Smooth muscle cell (in vitro differentiated cells): Measurements from ENCODE around the gene SLC35F1. TPM values are rescaled to one million over a fixed set of nuclear protein-coding genes. Genes with fewer than 3 reads are reported as not detected.

Source experiments
- DNase-seq: peaks from one replicate; lab custom pipeline; 2025; ENCODE audit not compliant: unreplicated experiment; lab: John Stamatoyannopoulos, UW
- H2AFZ ChIP-seq: fragments of 200-600 bp; sonication (generic); 2 replicates; pipeline ENCODE4 v1.6.0; 2016; ENCODE audit warnings: antibody characterized with exemption, low read depth, mild to moderate bottlenecking
- H3F3A ChIP-seq: fragments of 200-600 bp; sonication (generic); 2 replicates; pipeline ENCODE4 v1.6.0; 2017; ENCODE audit warnings: antibody characterized with exemption, low read depth
- H3K27ac ChIP-seq: fragments of 200-600 bp; sonication (generic); 2 replicates; pipeline ENCODE4 v1.5.1; 2016; ENCODE audit warnings: low read depth, mild to moderate bottlenecking
- H3K27me3 ChIP-seq: fragments of 200-600 bp; sonication (generic); 2 replicates; pipeline ENCODE4 v1.6.1; 2016; ENCODE audit warnings: low read depth, mild to moderate bottlenecking
- H3K36me3 ChIP-seq: fragments of 200-600 bp; sonication (generic); 2 replicates; pipeline ENCODE4 v1.5.1; 2016; ENCODE audit warnings: low read depth
- H3K4me1 ChIP-seq: fragments of 200-600 bp; sonication (generic); 2 replicates; pipeline ENCODE4 v1.5.1; 2016; ENCODE audit warnings: low read depth
- H3K4me2 ChIP-seq: fragments of 200-600 bp; sonication (generic); 2 replicates; pipeline ENCODE4 v1.6.0; 2016; ENCODE audit warnings: mild to moderate bottlenecking
- H3K4me3 ChIP-seq: fragments of 200-600 bp; sonication (generic); 2 replicates; pipeline ENCODE4 v1.5.1; 2016; ENCODE audit warnings: mild to moderate bottlenecking
- H3K79me2 ChIP-seq: fragments of 200-600 bp; sonication (generic); 2 replicates; pipeline ENCODE4 v1.6.0; 2016; ENCODE audit warnings: low read depth, mild to moderate bottlenecking
- H3K9ac ChIP-seq: fragments of 200-600 bp; sonication (generic); 2 replicates; pipeline ENCODE4 v1.6.0; 2016; ENCODE audit warnings: low read depth
- H3K9me3 ChIP-seq: fragments of 200-600 bp; sonication (generic); replicated peaks from 2 replicates; pipeline ENCODE4 v1.5.1; 2016; ENCODE audit warnings: low read depth
- H4K20me1 ChIP-seq: fragments of 200-600 bp; sonication (generic); 2 replicates; pipeline ENCODE4 v1.6.0; 2016; ENCODE audit warnings: low read depth
- CTCF ChIP-seq: fragments of 200-600 bp; sonication (generic); IDR thresholded peaks from 2 replicates; pipeline ENCODE4 v1.5.1; 2017; ENCODE audit warnings: borderline replicate concordance, mild to moderate bottlenecking, antibody characterized with exemption; ENCODE audit not compliant: insufficient read depth, poor library complexity, severe bottlenecking
- polyA plus RNA-seq: library from polyadenylated mRNA; unstranded; fragments of >200 nt; fragmentation: Nextera tagmentation; extraction: Ambion mirVana; gene quantifications from 2 replicates; pipeline ENCODE4 v1.2.1, GENCODE V29; 2016
- total RNA-seq: library from RNA; depleted of rRNA; stranded (reverse); fragments of >200 nt; gene quantifications from 2 replicates; pipeline ENCODE4 v1.2.3, GENCODE V29; 2014

SLC35F1 gene
- total and polyA plus RNA-seq, 2 experiments from 2014 or later: 0.05 to 0.09 TPM

GRCh38 chr6:118356686-118357085, 449.6 kb downstream of the SLC35F1 start:
- Histone ChIP-seq H3K4me1 (no peaks in the 10 kb centered on the region), H3K4me2 (no peak overlapping the region), H3K9me3 (no peaks in the 10 kb centered on the region), H3F3A (no peaks in the 10 kb centered on the region), H4K20me1 (no peaks in the 10 kb centered on the region), H2AFZ (no peak overlapping the region), H3K79me2 (no peaks in the 10 kb centered on the region), H3K9ac (no peak overlapping the region), H3K4me3 (no peak overlapping the region), H3K27ac (no peak overlapping the region), H3K27me3 (no peaks in the 10 kb centered on the region), H3K36me3 (no peaks in the 10 kb centered on the region)
- TF ChIP-seq CTCF: no peak
- no peak for DNase-seq

Other genes with a start within 250 kb of the SLC35F1 start
- 35.4 and 38.9 TPM in 2 replicates for gene NUS1, start 231.8 kb upstream of the SLC35F1 start, total RNA-seq
- 17.9 and 18.5 TPM in 2 replicates for gene NUS1, start 231.8 kb upstream of the SLC35F1 start, polyA plus RNA-seq